IgD-negative memory B cell (primary cell): ENCODE results near the gene ACSL1. TPM values are rescaled to one million over a fixed set of nuclear protein-coding genes. Genes with fewer than 3 reads are reported as not detected.

Experiments
- H3K27ac Mint-ChIP-seq, 3 donors: one replicate each; pipeline ENCODE4 v1.8.0; 2020 to 2022; ENCODE audit warnings: mild to moderate bottlenecking in 3 of 3, mixed read lengths in 3 of 3, moderate library complexity in 1 of 3
- H3K27me3 Mint-ChIP-seq: one replicate; pipeline ENCODE4 v1.8.0; 2021; ENCODE audit warnings: mixed read lengths
- H3K36me3 Mint-ChIP-seq: one replicate; pipeline ENCODE4 v1.8.0; 2020; ENCODE audit warnings: mild to moderate bottlenecking, mixed read lengths
- H3K4me1 Mint-ChIP-seq, 3 donors: one replicate each; pipeline ENCODE4 v1.8.0; 2020 to 2022; ENCODE audit warnings: mixed read lengths in 3 of 3, mild to moderate bottlenecking in 1 of 3
- H3K4me3 Mint-ChIP-seq, 4 donors: one replicate each; pipeline ENCODE4 v1.8.0; 2020 to 2022; ENCODE audit warnings: mild to moderate bottlenecking in 4 of 4, mixed read lengths in 4 of 4, moderate library complexity in 3 of 4
- H3K9me3 Mint-ChIP-seq, 3 donors: one replicate each; pipeline ENCODE4 v1.8.0; 2020 to 2021; ENCODE audit warnings: mixed read lengths in 3 of 3, mild to moderate bottlenecking in 1 of 3
- polyA plus RNA-seq: library from polyadenylated mRNA; unstranded; fragments of 300-500 nt; fragmentation: Illumina TruSeq; gene quantifications from one replicate; pipeline ENCODE4 v1.2.3, GENCODE V29; 2021

Gene ACSL1
- polyA plus RNA-seq, 1 donor from 2014 or later, result 9.2 TPM

GRCh38 chr4:184825141-184825895, 450 bp downstream of the ACSL1 start:
- H3K4me1 Mint-ChIP-seq, result peaks cover 21 to 36% (median 35%) of the 10 kb centered on the region in 3 donors
- H3K9me3 Mint-ChIP-seq, result no peaks in the 10 kb centered on the region

GRCh38 chr4:184824776-184825084, 1.0 kb downstream of the ACSL1 start:
- peak overlapping the region; percentile 84 to 95 (median 89) for H3K4me3 Mint-ChIP-seq
- peak overlapping the region; percentile 83 to 90 (median 89) for H3K27ac Mint-ChIP-seq
- H3K27me3 Mint-ChIP-seq, result no peaks in the 10 kb centered on the region
- H3K9me3 Mint-ChIP-seq, result no peaks in the 10 kb centered on the region
- no peaks in the 10 kb centered on the region for H3K36me3 Mint-ChIP-seq
- H3K4me1 Mint-ChIP-seq, result peaks cover 21 to 36% (median 35%) of the 10 kb centered on the region in 3 donors

More at GRCh38 chr4:184825141-184825895, 450 bp downstream of the ACSL1 start:
- Mint-ChIP-seq H3K27ac (peak overlapping the region; percentile 83 to 90 (median 89)), H3K36me3 (no peaks in the 10 kb centered on the region), H3K27me3 (no peaks in the 10 kb centered on the region), H3K4me3 (peak overlapping the region; percentile 84 to 95 (median 89))

GRCh38 chr4:184824081-184824775, 1.5 kb downstream of the ACSL1 start:
- Mint-ChIP-seq H3K27me3 (no peaks in the 10 kb centered on the region), H3K36me3 (no peaks in the 10 kb centered on the region), H3K27ac (peak overlapping the region; percentile 83 to 90 (median 89)), H3K9me3 (no peaks in the 10 kb centered on the region), H3K4me3 (peak overlapping the region; percentile 84 to 95 (median 89)), H3K4me1 (peaks cover 21 to 39% (median 35%) of the 10 kb centered on the region in 3 donors)

GRCh38 chr4:184823014-184823413, 2.8 kb downstream of the ACSL1 start:
- no peaks in the 10 kb centered on the region for H3K36me3 Mint-ChIP-seq
- peaks cover 28 to 49% (median 44%) of the 10 kb centered on the region in 3 donors for H3K4me1 Mint-ChIP-seq
- H3K27me3 Mint-ChIP-seq, result no peaks in the 10 kb centered on the region
- H3K4me3 Mint-ChIP-seq, result peak overlapping the region in 3 of 4 donors; percentile 17 to 84 (median 70)
- H3K9me3 Mint-ChIP-seq, result no peaks in the 10 kb centered on the region
- peak overlapping the region in 1 of 3 donors; percentile 90 for H3K27ac Mint-ChIP-seq

GRCh38 chr4:184822356-184822755, 3.4 kb downstream of the ACSL1 start:
- Mint-ChIP-seq H3K36me3 (no peaks in the 10 kb centered on the region), H3K27me3 (no peaks in the 10 kb centered on the region), H3K9me3 (no peaks in the 10 kb centered on the region), H3K4me3 (peak overlapping the region in 1 of 4 donors; percentile 37), H3K4me1 (peaks cover 30 to 53% (median 43%) of the 10 kb centered on the region in 3 donors), H3K27ac (peak overlapping the region in 1 of 3 donors; percentile 90)

- H3K27ac Mint-ChIP-seq, result no peak overlapping the region
- no peaks in the 10 kb centered on the region for H3K36me3 Mint-ChIP-seq
- H3K9me3 Mint-ChIP-seq, result no peaks in the 10 kb centered on the region
- peaks cover 33 to 55% (median 44%) of the 10 kb centered on the region in 3 donors for H3K4me1 Mint-ChIP-seq
- no peaks in the 10 kb centered on the region for H3K27me3 Mint-ChIP-seq
- no peak overlapping the region for H3K4me3 Mint-ChIP-seq
These were observed 4.5 kb downstream of the ACSL1 start for GRCh38 chr4:184821242-184821641.

- Mint-ChIP-seq H3K9me3 (no peaks in the 10 kb centered on the region), H3K4me3 (no peak overlapping the region), H3K27ac (peak overlapping the region in 1 of 3 donors; percentile 69), H3K4me1 (peaks cover 40 to 67% (median 57%) of the 10 kb centered on the region in 3 donors), H3K27me3 (no peaks in the 10 kb centered on the region), H3K36me3 (no peaks in the 10 kb centered on the region)
These were observed 6.0 kb downstream of the ACSL1 start for GRCh38 chr4:184819786-184820185.

GRCh38 chr4:184818216-184818564, 7.6 kb downstream of the ACSL1 start:
- peak overlapping the region; percentile 1 to 76 (median 25) for H3K4me3 Mint-ChIP-seq
- H3K27ac Mint-ChIP-seq, result peak overlapping the region in 2 of 3 donors; percentile 5 to 80
- no peaks in the 10 kb centered on the region for H3K9me3 Mint-ChIP-seq
- no peaks in the 10 kb centered on the region for H3K36me3 Mint-ChIP-seq
- H3K4me1 Mint-ChIP-seq, result peaks cover 35 to 63% (median 48%) of the 10 kb centered on the region in 3 donors
- H3K27me3 Mint-ChIP-seq, result no peaks in the 10 kb centered on the region

- peaks cover 33 to 59% (median 46%) of the 10 kb centered on the region in 3 donors for H3K4me1 Mint-ChIP-seq
These were observed 8.1 kb downstream of the ACSL1 start for GRCh38 chr4:184817494-184818215.

GRCh38 chr4:184816962-184817361, 8.8 kb downstream of the ACSL1 start:
- Mint-ChIP-seq H3K9me3 (no peaks in the 10 kb centered on the region), H3K27ac (peak overlapping the region in 2 of 3 donors; percentile 46 to 47), H3K4me1 (peaks cover 35 to 63% (median 53%) of the 10 kb centered on the region in 3 donors), H3K4me3 (peak overlapping the region in 3 of 4 donors; percentile 16 to 53 (median 27)), H3K36me3 (no peaks in the 10 kb centered on the region), H3K27me3 (no peaks in the 10 kb centered on the region)

More at GRCh38 chr4:184817494-184818215, 8.1 kb downstream of the ACSL1 start:
- no peaks in the 10 kb centered on the region for H3K36me3 Mint-ChIP-seq
- no peaks in the 10 kb centered on the region for H3K27me3 Mint-ChIP-seq
- H3K27ac Mint-ChIP-seq, result peak overlapping the region in 2 of 3 donors; percentile 46 to 80
- H3K4me3 Mint-ChIP-seq, result peak overlapping the region; percentile 3 to 76 (median 32)
- H3K9me3 Mint-ChIP-seq, result no peaks in the 10 kb centered on the region

- peak overlapping the region; percentile 46 to 90 (median 77) for H3K27ac Mint-ChIP-seq
- peaks cover 41 to 64% (median 54%) of the 10 kb centered on the region in 3 donors for H3K4me1 Mint-ChIP-seq
- H3K27me3 Mint-ChIP-seq, result no peaks in the 10 kb centered on the region
- no peaks in the 10 kb centered on the region for H3K9me3 Mint-ChIP-seq
- H3K4me3 Mint-ChIP-seq, result peak overlapping the region; percentile 17 to 87 (median 61)
- H3K36me3 Mint-ChIP-seq, result no peaks in the 10 kb centered on the region
These were observed 10.5 kb downstream of the ACSL1 start for GRCh38 chr4:184815046-184815877.

- Mint-ChIP-seq H3K36me3 (no peaks in the 10 kb centered on the region), H3K4me1 (peaks cover 43 to 68% (median 54%) of the 10 kb centered on the region in 3 donors), H3K27me3 (no peaks in the 10 kb centered on the region), H3K4me3 (peak overlapping the region; percentile 17 to 87 (median 61)), H3K27ac (peak overlapping the region; percentile 6 to 90 (median 46)), H3K9me3 (no peaks in the 10 kb centered on the region)
These were observed 11.1 kb downstream of the ACSL1 start for GRCh38 chr4:184814686-184815045.

GRCh38 chr4:184812651-184813181, 13.1 kb downstream of the ACSL1 start:
- Mint-ChIP-seq H3K9me3 (no peaks in the 10 kb centered on the region), H3K27ac (peak overlapping the region in 1 of 3 donors; percentile 13), H3K4me1 (peaks cover 42 to 54% (median 51%) of the 10 kb centered on the region in 3 donors), H3K36me3 (no peaks in the 10 kb centered on the region), H3K4me3 (peak overlapping the region in 2 of 4 donors; percentile 9 to 54), H3K27me3 (no peaks in the 10 kb centered on the region)

GRCh38 chr4:184812199-184812542, 13.6 kb downstream of the ACSL1 start:
- no peak overlapping the region for H3K4me3 Mint-ChIP-seq
- H3K27me3 Mint-ChIP-seq, result no peaks in the 10 kb centered on the region
- peaks cover 39 to 49% (median 47%) of the 10 kb centered on the region in 3 donors for H3K4me1 Mint-ChIP-seq
- no peaks in the 10 kb centered on the region for H3K36me3 Mint-ChIP-seq
- H3K27ac Mint-ChIP-seq, result no peak overlapping the region
- no peaks in the 10 kb centered on the region for H3K9me3 Mint-ChIP-seq
